Endodermal cell (in vitro differentiated cells): ENCODE results near the gene PLRG1. TPM values are rescaled to one million over a fixed set of nuclear protein-coding genes. Genes with fewer than 3 reads are reported as not detected.

ENCODE experiments used
- DNase-seq: peaks from one replicate; pipeline ENCODE4 v3.0.0-alpha.2; 2017
- H3K27ac ChIP-seq: 2 replicates; pipeline ENCODE4 v1.5.1; 2013; ENCODE audit warnings: mild to moderate bottlenecking, low read depth, low read length, moderate library complexity
- H3K27me3 ChIP-seq: 2 replicates; pipeline ENCODE4 v1.6.1; 2013; ENCODE audit warnings: mild to moderate bottlenecking, low read length, moderate library complexity; ENCODE audit not compliant: insufficient read depth, control insufficient read depth, poor library complexity, severe bottlenecking
- H3K36me3 ChIP-seq: 2 replicates; pipeline ENCODE4 v1.7.0; 2013; ENCODE audit warnings: mild to moderate bottlenecking, low read length, moderate library complexity; ENCODE audit not compliant: control insufficient read depth, insufficient read depth
- H3K4me1 ChIP-seq: one replicate; pipeline ENCODE4 v1.7.0; 2013; ENCODE audit warnings: low read length; ENCODE audit not compliant: control insufficient read depth, insufficient read depth
- H3K4me3 ChIP-seq: 2 replicates; pipeline ENCODE4 v1.5.1; 2013; ENCODE audit warnings: mild to moderate bottlenecking, low read length, moderate library complexity
- H3K9ac ChIP-seq: 2 replicates; pipeline ENCODE4 v1.6.1; 2013; ENCODE audit warnings: mild to moderate bottlenecking, low read length, moderate library complexity; ENCODE audit not compliant: poor library complexity, severe bottlenecking; ENCODE audit errors: extremely low read depth
- H3K9me3 ChIP-seq: 2 replicates; pipeline ENCODE4 v1.6.1; 2013; ENCODE audit warnings: mild to moderate bottlenecking, low read length, moderate library complexity; ENCODE audit not compliant: control insufficient read depth
- H3K27ac Mint-ChIP-seq: 2 replicates; pipeline ENCODE4 v1.8.0; 2020; ENCODE audit warnings: mixed read lengths
- H3K27me3 Mint-ChIP-seq: 2 replicates; pipeline ENCODE4 v1.8.0; 2021; ENCODE audit warnings: mild to moderate bottlenecking, mixed read lengths; ENCODE audit not compliant: insufficient read depth
- H3K36me3 Mint-ChIP-seq: 2 replicates; pipeline ENCODE4 v1.8.0; 2020; ENCODE audit warnings: low read depth, mixed read lengths
- H3K4me1 Mint-ChIP-seq: 2 replicates; pipeline ENCODE4 v1.8.0; 2020; ENCODE audit warnings: mixed read lengths
- H3K4me3 Mint-ChIP-seq: 2 replicates; pipeline ENCODE4 v1.8.0; 2020; ENCODE audit warnings: mild to moderate bottlenecking, moderate library complexity, mixed read lengths
- H3K9me3 Mint-ChIP-seq: 2 replicates; pipeline ENCODE4 v1.8.0; 2020; ENCODE audit warnings: mild to moderate bottlenecking, mixed read lengths
- WGBS, 2 experiments: methylation state at CpG; one replicate each; pipeline versions ENCODE4 v1.1.5 to v1.1.7; 2013; ENCODE audit warnings: missing lambda C conversion rate in 2 of 2, mixed read lengths in 1 of 2; ENCODE audit not compliant: insufficient coverage in 1 of 2, insufficient read length in 1 of 2; 5-methylcytosine and 5-hydroxymethylcytosine counted together
- total RNA-seq, 2 donors: library from RNA; stranded (reverse); fragmentation: NEBNext Ultra II Directional in 1 of 2; extraction: Animal tissue kit (Norgen Biotek cat#: 25700) in 1 of 2; gene quantifications; 2 replicates in 1 of 2; 3 replicates in 1 of 2; pipeline ENCODE4 v1.2.1, GENCODE V29; 2021
- TF ChIP-seq, protein P1 (sequence below): fragments of 200-600 bp; sonication (generic); conservative IDR thresholded peaks from 2 replicates; pipeline ENCODE4 v1.5.0; 2021; ENCODE audit warnings: antibody characterized with exemption, mild to moderate bottlenecking

Gene PLRG1
- total RNA-seq, 2 donors from 2014 or later, result 132 to 235 TPM

DNA sequence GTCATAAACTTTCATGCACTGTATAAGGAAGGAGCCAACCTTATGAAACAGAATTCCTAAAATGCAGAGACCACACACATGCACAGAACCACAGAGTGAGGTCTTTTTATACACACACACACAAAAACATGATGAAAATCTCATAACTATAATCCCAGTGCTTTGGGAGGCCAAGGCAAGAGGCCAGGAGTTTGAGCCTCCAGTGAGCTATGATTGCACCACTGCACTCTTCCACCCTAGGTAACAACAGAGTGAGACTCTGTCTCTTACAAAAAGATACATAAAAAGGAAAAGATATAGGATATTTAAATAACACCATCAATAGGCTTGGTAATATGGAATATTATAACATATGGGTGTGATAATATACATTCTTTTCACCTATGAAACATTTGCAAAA is 29.7 kb upstream of the PLRG1 start:
- Mint-ChIP-seq H3K27ac (no peak overlapping the region), H3K9me3 (no peaks in the 10 kb centered on the region), H3K4me3 (no peak overlapping the region), H3K36me3 (no peaks in the 10 kb centered on the region), H3K4me1 (peaks cover 14% of the 10 kb centered on the region), H3K27me3 (no peaks in the 10 kb centered on the region)
- Histone ChIP-seq H3K9ac (no peak overlapping the region), H3K4me3 (no peak overlapping the region), H3K9me3 (no peaks in the 10 kb centered on the region), H3K27me3 (no peaks in the 10 kb centered on the region), H3K36me3 (no peaks in the 10 kb centered on the region), H3K27ac (no peak overlapping the region), H3K4me1 (peaks cover 3% of the 10 kb centered on the region)
- no peak for DNase-seq
- TF ChIP-seq, protein P1, sequence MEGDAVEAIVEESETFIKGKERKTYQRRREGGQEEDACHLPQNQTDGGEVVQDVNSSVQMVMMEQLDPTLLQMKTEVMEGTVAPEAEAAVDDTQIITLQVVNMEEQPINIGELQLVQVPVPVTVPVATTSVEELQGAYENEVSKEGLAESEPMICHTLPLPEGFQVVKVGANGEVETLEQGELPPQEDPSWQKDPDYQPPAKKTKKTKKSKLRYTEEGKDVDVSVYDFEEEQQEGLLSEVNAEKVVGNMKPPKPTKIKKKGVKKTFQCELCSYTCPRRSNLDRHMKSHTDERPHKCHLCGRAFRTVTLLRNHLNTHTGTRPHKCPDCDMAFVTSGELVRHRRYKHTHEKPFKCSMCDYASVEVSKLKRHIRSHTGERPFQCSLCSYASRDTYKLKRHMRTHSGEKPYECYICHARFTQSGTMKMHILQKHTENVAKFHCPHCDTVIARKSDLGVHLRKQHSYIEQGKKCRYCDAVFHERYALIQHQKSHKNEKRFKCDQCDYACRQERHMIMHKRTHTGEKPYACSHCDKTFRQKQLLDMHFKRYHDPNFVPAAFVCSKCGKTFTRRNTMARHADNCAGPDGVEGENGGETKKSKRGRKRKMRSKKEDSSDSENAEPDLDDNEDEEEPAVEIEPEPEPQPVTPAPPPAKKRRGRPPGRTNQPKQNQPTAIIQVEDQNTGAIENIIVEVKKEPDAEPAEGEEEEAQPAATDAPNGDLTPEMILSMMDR, result no peak

DNA sequence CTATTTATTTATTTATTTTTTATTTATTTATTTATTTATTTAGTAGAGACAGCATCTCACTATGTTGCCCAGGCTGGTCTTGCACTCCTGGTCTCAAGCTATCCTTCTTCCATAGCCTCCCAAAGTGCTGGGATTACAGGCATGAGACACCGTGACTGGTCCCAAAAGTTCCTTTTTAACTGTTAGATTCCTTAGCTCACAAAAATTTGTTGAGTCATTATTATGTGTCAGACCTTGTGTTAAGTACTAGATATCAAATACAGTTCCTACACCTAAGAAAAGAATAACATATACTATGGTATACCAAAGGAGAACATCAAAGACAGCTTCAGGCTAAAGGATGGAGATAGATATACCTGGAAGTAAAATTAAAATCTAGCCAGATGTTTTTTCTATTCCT is 28.7 kb upstream of the PLRG1 start:
- Mint-ChIP-seq H3K4me3 (no peak overlapping the region), H3K36me3 (no peaks in the 10 kb centered on the region), H3K9me3 (no peaks in the 10 kb centered on the region), H3K27ac (no peak overlapping the region), H3K27me3 (no peaks in the 10 kb centered on the region), H3K4me1 (peaks cover 14% of the 10 kb centered on the region)
- WGBS, 2 experiments, result 93 to 100% methylated on average over 1 of the region's 1 CpG
- no peak for DNase-seq
- TF ChIP-seq, protein P1, result no peak
- Histone ChIP-seq H3K9ac (no peak overlapping the region), H3K9me3 (no peaks in the 10 kb centered on the region), H3K27ac (no peak overlapping the region), H3K36me3 (no peaks in the 10 kb centered on the region), H3K27me3 (no peaks in the 10 kb centered on the region), H3K4me3 (no peak overlapping the region), H3K4me1 (peaks cover 3% of the 10 kb centered on the region)

DNA sequence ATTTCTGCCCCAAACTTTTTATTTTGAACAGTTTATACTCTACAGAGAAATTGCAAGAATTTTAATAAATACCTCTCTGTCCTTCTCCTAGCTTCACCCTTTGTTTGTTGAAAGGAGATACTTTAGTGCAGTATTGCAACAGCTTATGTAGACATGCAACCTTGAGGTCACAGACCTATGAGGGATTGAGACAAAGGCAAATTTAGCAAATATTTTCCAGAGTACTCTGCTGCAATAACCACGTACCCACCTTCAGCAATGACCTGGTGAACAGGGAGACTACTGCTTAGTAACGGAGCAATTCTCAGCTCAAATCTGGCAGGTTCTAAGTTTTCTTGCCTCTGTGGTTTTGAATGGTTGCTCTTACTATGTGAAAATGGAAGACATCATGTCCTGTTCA is 27.1 kb upstream of the PLRG1 start:
- H3K27me3 ChIP-seq, result no peaks in the 10 kb centered on the region
- H3K9me3 ChIP-seq, result no peaks in the 10 kb centered on the region
- peaks cover 14% of the 10 kb centered on the region for H3K4me1 Mint-ChIP-seq
- peaks cover 3% of the 10 kb centered on the region for H3K4me1 ChIP-seq
- no peak for DNase-seq
- no peak overlapping the region for H3K27ac ChIP-seq
- no peaks in the 10 kb centered on the region for H3K27me3 Mint-ChIP-seq
- no peak overlapping the region for H3K4me3 Mint-ChIP-seq
- H3K36me3 ChIP-seq, result no peaks in the 10 kb centered on the region
- TF ChIP-seq, protein P1, result no peak
- H3K4me3 ChIP-seq, result no peak overlapping the region
- no peaks in the 10 kb centered on the region for H3K36me3 Mint-ChIP-seq
- 94% methylated on average over 2 of the region's 2 CpGs; no CpG with 5 or more reads in 1 of the 2 experiments for WGBS, 2 experiments
- H3K9ac ChIP-seq, result no peak overlapping the region
- no peaks in the 10 kb centered on the region for H3K9me3 Mint-ChIP-seq
- no peak overlapping the region for H3K27ac Mint-ChIP-seq
